NOMO-1 (cell line): ENCODE results near the gene TGFB1I1.
A peak's percentile ranks its signal among the peaks of the same experiment; 100 is the strongest.
"Not testable (repeated sequence)": the region's sequence is repeated elsewhere in the genome, so short reads cannot be mapped to it uniquely, and the experiment has no call there.

Source experiments
- DNase-seq, 2 experiments: peaks; one replicate each; lab custom pipeline; 2025; ENCODE audit not compliant: unreplicated experiment in 2 of 2; lab: John Stamatoyannopoulos, UW

TGFB1I1 gene

GRCh38 chr16:31467858-31468257 lies 4.1 kb upstream of the TGFB1I1 start:
- DNase-seq: no peak

- no peak for DNase-seq
Observed at GRCh38 chr16:31470615-31471014, 1.3 kb upstream of the TGFB1I1 start.

- DNase-seq: no peak
Observed at GRCh38 chr16:31471241-31471874, 594 bp upstream of the TGFB1I1 start.

GRCh38 chr16:31472709-31473203 lies 804 bp downstream of the TGFB1I1 start:
- no peak for DNase-seq

GRCh38 chr16:31473264-31473984 lies 1.5 kb downstream of the TGFB1I1 start:
- DNase-seq: no peak

GRCh38 chr16:31474173-31474714 lies 2.3 kb downstream of the TGFB1I1 start:
- no peak for DNase-seq

GRCh38 chr16:31474773-31475738 lies 3.1 kb downstream of the TGFB1I1 start:
- no peak for DNase-seq

- DNase-seq: no peak
Observed at GRCh38 chr16:31475946-31476302, 4.0 kb downstream of the TGFB1I1 start.

- DNase-seq: peak; percentile 68 to 77
Observed at GRCh38 chr16:31476303-31477219, 4.6 kb downstream of the TGFB1I1 start.

- peak; percentile 63 to 70 for DNase-seq
Observed at GRCh38 chr16:31477220-31478216, 5.6 kb downstream of the TGFB1I1 start.

- DNase-seq: no peak
Observed at GRCh38 chr16:31478956-31479355, 7.0 kb downstream of the TGFB1I1 start.

GRCh38 chr16:31479751-31480150 lies 7.8 kb downstream of the TGFB1I1 start:
- no peak for DNase-seq

- DNase-seq: no peak
Observed at GRCh38 chr16:31480851-31481536, 9.0 kb downstream of the TGFB1I1 start.

- no peak for DNase-seq
Observed at GRCh38 chr16:31483081-31483480, 11.1 kb downstream of the TGFB1I1 start, which contains the start of gene SLC5A2. SLC5A2 (plus strand) TSS chr16:31483123; CDS start chr16:31483137, 14 bp downstream.

- DNase-seq: not testable (repeated sequence)
Observed at GRCh38 chr16:31484048-31484447, 12.1 kb downstream of the TGFB1I1 start.

GRCh38 chr16:31484491-31485171 lies 12.7 kb downstream of the TGFB1I1 start:
- DNase-seq: no peak

- no peak for DNase-seq
Observed at GRCh38 chr16:31485571-31485970, 13.6 kb downstream of the TGFB1I1 start.
